Liver (tissue), 9 donors: ENCODE data around the gene TIMM22. TPM values are rescaled to one million over a fixed set of nuclear protein-coding genes. Genes with fewer than 3 reads are reported as not detected.

ENCODE experiments used
- DNase-seq: peaks from one replicate; pipeline ENCODE4 v3.0.0-alpha.2; 2017; ENCODE audit warnings: low spot score
- H3K27ac ChIP-seq, 2 donors: one replicate each; pipeline ENCODE4 v1.7.0; 2013; ENCODE audit warnings: inconsistent platforms in 2 of 2, low read length in 2 of 2, control low read depth in 1 of 2, low read depth in 1 of 2, mild to moderate bottlenecking in 1 of 2
- H3K27me3 ChIP-seq, 4 donors: one replicate each; pipeline versions ENCODE4 v1.6.1 to v1.7.0; 2013; ENCODE audit warnings: low read length in 3 of 4, inconsistent platforms in 1 of 4, mild to moderate bottlenecking in 1 of 4, moderate library complexity in 1 of 4; ENCODE audit not compliant: control insufficient read depth in 4 of 4, insufficient read depth in 4 of 4
- H3K36me3 ChIP-seq, 4 donors: one replicate each; pipeline versions ENCODE4 v1.6.1 to v1.7.0; 2013; ENCODE audit warnings: low read length in 3 of 4, mild to moderate bottlenecking in 3 of 4, low read depth in 1 of 4, moderate library complexity in 1 of 4; ENCODE audit not compliant: control insufficient read depth in 4 of 4, insufficient read depth in 3 of 4
- H3K4me1 ChIP-seq, 4 donors: one replicate each; pipeline versions ENCODE4 v1.6.1 to v1.7.0; 2013; ENCODE audit warnings: low read length in 3 of 4, mild to moderate bottlenecking in 3 of 4, moderate library complexity in 1 of 4; ENCODE audit not compliant: control insufficient read depth in 4 of 4, insufficient read depth in 4 of 4
- H3K4me3 ChIP-seq, 3 donors: one replicate each; pipeline versions ENCODE4 v1.6.1 to v1.7.0; 2013; ENCODE audit warnings: low read length in 3 of 3, control low read depth in 1 of 3, low read depth in 1 of 3, mild to moderate bottlenecking in 1 of 3
- H3K9ac ChIP-seq, 2 donors: one replicate each; pipeline ENCODE4 v1.7.0; 2013; ENCODE audit warnings: low read length in 2 of 2, mild to moderate bottlenecking in 2 of 2, moderate library complexity in 2 of 2, control low read depth in 1 of 2, low read depth in 1 of 2
- H3K9me3 ChIP-seq, 4 donors: one replicate each; pipeline versions ENCODE4 v1.6.1 to v1.7.0; 2013; ENCODE audit warnings: low read length in 3 of 4; ENCODE audit not compliant: control insufficient read depth in 4 of 4
- ATF3 ChIP-seq: IDR thresholded peaks from 2 replicates; pipeline ENCODE4 v1.6.1; 2016; ENCODE audit warnings: antibody characterized with exemption
- CTCF ChIP-seq: fragments of 150-350 bp; IDR thresholded peaks from 2 replicates; pipeline ENCODE4 v1.5.1; 2017; ENCODE audit warnings: improper control_type of control experiment, low read depth, low read length; ENCODE audit not compliant: missing input control
- EGR1 ChIP-seq, 2 donors: IDR thresholded peaks; 2 replicates each; pipeline ENCODE4 v1.6.1; 2016 to 2018; ENCODE audit warnings: antibody characterized with exemption in 2 of 2, low read depth in 2 of 2
- FOXA1 ChIP-seq: IDR thresholded peaks from 2 replicates; pipeline ENCODE4 v1.6.1; 2016; ENCODE audit warnings: antibody characterized with exemption
- FOXA2 ChIP-seq: IDR thresholded peaks from 2 replicates; pipeline ENCODE4 v1.6.1; 2016; ENCODE audit warnings: antibody characterized with exemption
- HNF4A ChIP-seq, 2 donors: conservative IDR thresholded peaks; 2 replicates each; pipeline ENCODE4 v1.6.1; 2016; ENCODE audit warnings: antibody characterized with exemption in 2 of 2, mild to moderate bottlenecking in 2 of 2
- JUND ChIP-seq, 2 donors: IDR thresholded peaks; 2 replicates each; pipeline ENCODE4 v1.6.1; 2016; ENCODE audit warnings: antibody characterized with exemption in 2 of 2
- RAD21 ChIP-seq, 2 donors: IDR thresholded peaks; 2 replicates each; pipeline ENCODE4 v1.6.1; 2016; ENCODE audit warnings: antibody characterized with exemption in 2 of 2, mild to moderate bottlenecking in 2 of 2
- RXRA ChIP-seq, 2 donors: IDR thresholded peaks; 2 replicates each; pipeline ENCODE4 v1.6.1; 2017 to 2018; ENCODE audit warnings: antibody characterized with exemption in 2 of 2, mild to moderate bottlenecking in 1 of 2
- SP1 ChIP-seq: IDR thresholded peaks from 2 replicates; pipeline ENCODE4 v1.6.1; 2018; ENCODE audit warnings: antibody characterized with exemption, mild to moderate bottlenecking
- TAF1 ChIP-seq: conservative IDR thresholded peaks from 2 replicates; pipeline ENCODE4 v1.6.1; 2016; ENCODE audit warnings: antibody characterized with exemption, mild to moderate bottlenecking
- YY1 ChIP-seq: IDR thresholded peaks from 2 replicates; pipeline ENCODE4 v1.6.1; 2016; ENCODE audit warnings: antibody characterized with exemption, mild to moderate bottlenecking
- WGBS: extraction: QIAGEN DNeasy Blood & Tissue Kit; methylation state at CpG from one replicate; pipeline ENCODE4 v1.1.7; 2013; 5-methylcytosine and 5-hydroxymethylcytosine counted together
- polyA plus RNA-seq, 2 donors: library from polyadenylated mRNA; stranded (reverse) in 1 of 2; unstranded in 1 of 2; fragments of 200-250 nt in 1 of 2; fragments of >200 nt in 1 of 2; fragmentation: Nextera tagmentation in 1 of 2; extraction: Ambion mirVana in 1 of 2; gene quantifications; one replicate each; pipeline versions ENCODE4 v1.2.1 to v1.2.3, GENCODE V29; 2013 to 2015
- total RNA-seq, 2 donors: library from RNA; depleted of rRNA; stranded (reverse); fragments of >200 nt; gene quantifications; one replicate each; pipeline ENCODE4 v1.2.3, GENCODE V29; 2014
- donor health status: healthy.
- donor health status: healthy.
- donor health status: healthy.
- donor health status: healthy.
- donor health status: healthy.

TIMM22 gene
- total and polyA plus RNA-seq, 4 donors, result 4.4 to 5.0 (median 4.6) TPM

- WGBS, result 87% methylated on average over 30 of the region's 30 CpGs
- Histone ChIP-seq H3K27me3 (no peaks in the 10 kb centered on the region), H3K9ac (no peak overlapping the region), H3K4me1 (peaks cover 0 to 2% (median 0%) of the 10 kb centered on the region in 4 donors), H3K9me3 (no peaks in the 10 kb centered on the region), H3K36me3 (no peaks in the 10 kb centered on the region), H3K27ac (no peak overlapping the region), H3K4me3 (no peak overlapping the region)
- no peak for DNase-seq
- no peak for TF ChIP-seq JUND (IDR thresholded peaks at IDR 0.05)
These were observed 29.0 kb downstream of the TIMM22 start for GRCh38 chr17:1025733-1026598.

GRCh38 chr17:1026599-1026975, 29.7 kb downstream of the TIMM22 start:
- no peak overlapping the region for H3K4me3 ChIP-seq
- TF ChIP-seq YY1, result no peak
- no peak for TF ChIP-seq FOXA1
- TF ChIP-seq SP1, result no peak
- TF ChIP-seq ATF3, result no peak
- no peaks in the 10 kb centered on the region for H3K27me3 ChIP-seq
- DNase-seq, result no peak
- WGBS, result 88% methylated on average over 10 of the region's 10 CpGs
- H3K9ac ChIP-seq, result no peak overlapping the region
- H3K9me3 ChIP-seq, result no peaks in the 10 kb centered on the region
- no peaks in the 10 kb centered on the region for H3K36me3 ChIP-seq
- no peak overlapping the region for H3K27ac ChIP-seq
- peaks cover 0 to 2% (median 0%) of the 10 kb centered on the region in 4 donors for H3K4me1 ChIP-seq

GRCh38 chr17:1027044-1027443, 30.1 kb downstream of the TIMM22 start:
- H3K4me3 ChIP-seq, result no peak overlapping the region
- TF ChIP-seq RAD21 (IDR thresholded peaks at IDR 0.05), result no peak
- TF ChIP-seq CTCF, result no peak
- no peak for TF ChIP-seq FOXA1
- no peak for TF ChIP-seq FOXA2
- no peak for TF ChIP-seq RXRA (IDR thresholded peaks at IDR 0.05)
- TF ChIP-seq EGR1 (IDR thresholded peaks at IDR 0.05; ENCODE audit: low read depth in 2 of 2), result no peak
- TF ChIP-seq HNF4A (conservative IDR thresholded peaks at IDR 0.05), result no peak
- TF ChIP-seq ATF3, result no peak
- no peak for TF ChIP-seq TAF1
- peaks cover 0 to 2% (median 0%) of the 10 kb centered on the region in 4 donors for H3K4me1 ChIP-seq
- no peak overlapping the region for H3K27ac ChIP-seq
- no peaks in the 10 kb centered on the region for H3K9me3 ChIP-seq
- H3K9ac ChIP-seq, result no peak overlapping the region
- WGBS, result 89% methylated on average over 9 of the region's 9 CpGs
- H3K27me3 ChIP-seq, result no peaks in the 10 kb centered on the region
- no peaks in the 10 kb centered on the region for H3K36me3 ChIP-seq
- DNase-seq, result no peak
